Measurements from ENCODE around the gene MPZL3. TPM values are rescaled to one million over a fixed set of nuclear protein-coding genes. Genes with fewer than 3 reads are reported as not detected.

MPZL3 gene
- total and polyA plus RNA-seq, 4 donors, result 2.5 to 6.9 (median 3.5) TPM

DNA sequence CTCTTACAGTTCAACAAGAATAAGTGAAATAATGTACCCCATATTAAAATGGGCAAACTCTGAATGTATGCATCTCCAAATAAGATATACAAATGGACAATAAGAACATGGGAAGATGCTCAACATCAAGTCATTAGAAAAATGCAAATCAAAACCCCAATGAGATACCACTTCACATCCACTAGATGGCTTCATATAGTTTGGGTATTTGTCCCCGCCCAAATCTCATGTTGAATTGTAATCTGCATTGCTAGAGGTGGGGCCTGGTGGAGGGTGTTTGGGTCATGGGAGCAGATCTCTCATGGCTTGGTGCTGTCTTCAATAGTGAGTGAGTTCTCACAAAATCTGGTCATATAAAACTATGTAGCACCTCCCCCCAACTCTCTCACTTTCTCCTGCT, 6.2 kb upstream of the MPZL3 start:
- H3K36me3 ChIP-seq (ENCODE audit: control insufficient read depth in 4 of 4, insufficient read depth in 3 of 4, low read depth in 1 of 4, low read length in 3 of 4), result peaks cover 4 to 21% (median 10%) of the 10 kb centered on the region in 4 donors

More for the DNA sequence above, 6.2 kb upstream of the MPZL3 start:
- DNase-seq (ENCODE audit: low spot score), result no peak
- Histone ChIP-seq H3K9ac (ENCODE audit: low read depth in 1 of 2, low read length in 2 of 2) (no peak overlapping the region), H3K27me3 (ENCODE audit: control insufficient read depth in 4 of 4, insufficient read depth in 4 of 4, low read length in 3 of 4) (no peaks in the 10 kb centered on the region), H3K4me3 (ENCODE audit: low read depth in 1 of 3, low read length in 3 of 3) (no peak overlapping the region), H3K9me3 (ENCODE audit: control insufficient read depth in 4 of 4, low read length in 3 of 4) (no peaks in the 10 kb centered on the region), H3K4me1 (ENCODE audit: control insufficient read depth in 4 of 4, insufficient read depth in 4 of 4, low read length in 3 of 4) (peaks cover 5 to 11% (median 6%) of the 10 kb centered on the region in 4 donors), H3K27ac (ENCODE audit: low read depth in 1 of 2, low read length in 2 of 2) (no peak overlapping the region)
- TF ChIP-seq EGR1 (IDR thresholded peaks at IDR 0.05; ENCODE audit: low read depth in 2 of 2) (no peak), NR2F2 (IDR thresholded peaks at IDR 0.05) (no peak), YY1 (IDR thresholded peaks at IDR 0.05) (no peak), JUND (IDR thresholded peaks at IDR 0.05) (no peak), TAF1 (conservative IDR thresholded peaks at IDR 0.05) (no peak), RAD21 (IDR thresholded peaks at IDR 0.05) (peak in 1 of 2 donors; percentile 64), RXRA (IDR thresholded peaks at IDR 0.05) (no peak), FOXA2 (IDR thresholded peaks at IDR 0.05) (no peak), HNF4A (conservative IDR thresholded peaks at IDR 0.05) (no peak), REST (IDR thresholded peaks at IDR 0.05) (no peak), HNF4G (IDR thresholded peaks at IDR 0.05) (no peak), SP1 (IDR thresholded peaks at IDR 0.05) (no peak)
- TF ChIP-seq, protein P1, sequence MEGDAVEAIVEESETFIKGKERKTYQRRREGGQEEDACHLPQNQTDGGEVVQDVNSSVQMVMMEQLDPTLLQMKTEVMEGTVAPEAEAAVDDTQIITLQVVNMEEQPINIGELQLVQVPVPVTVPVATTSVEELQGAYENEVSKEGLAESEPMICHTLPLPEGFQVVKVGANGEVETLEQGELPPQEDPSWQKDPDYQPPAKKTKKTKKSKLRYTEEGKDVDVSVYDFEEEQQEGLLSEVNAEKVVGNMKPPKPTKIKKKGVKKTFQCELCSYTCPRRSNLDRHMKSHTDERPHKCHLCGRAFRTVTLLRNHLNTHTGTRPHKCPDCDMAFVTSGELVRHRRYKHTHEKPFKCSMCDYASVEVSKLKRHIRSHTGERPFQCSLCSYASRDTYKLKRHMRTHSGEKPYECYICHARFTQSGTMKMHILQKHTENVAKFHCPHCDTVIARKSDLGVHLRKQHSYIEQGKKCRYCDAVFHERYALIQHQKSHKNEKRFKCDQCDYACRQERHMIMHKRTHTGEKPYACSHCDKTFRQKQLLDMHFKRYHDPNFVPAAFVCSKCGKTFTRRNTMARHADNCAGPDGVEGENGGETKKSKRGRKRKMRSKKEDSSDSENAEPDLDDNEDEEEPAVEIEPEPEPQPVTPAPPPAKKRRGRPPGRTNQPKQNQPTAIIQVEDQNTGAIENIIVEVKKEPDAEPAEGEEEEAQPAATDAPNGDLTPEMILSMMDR (IDR thresholded peaks at IDR 0.05; ENCODE audit: low read depth, low read length, missing input control), result peak; percentile 12
- TF ChIP-seq, protein P2, sequence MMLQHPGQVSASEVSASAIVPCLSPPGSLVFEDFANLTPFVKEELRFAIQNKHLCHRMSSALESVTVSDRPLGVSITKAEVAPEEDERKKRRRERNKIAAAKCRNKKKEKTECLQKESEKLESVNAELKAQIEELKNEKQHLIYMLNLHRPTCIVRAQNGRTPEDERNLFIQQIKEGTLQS (IDR thresholded peaks at IDR 0.05), result no peak
- TF ChIP-seq, protein P3, sequence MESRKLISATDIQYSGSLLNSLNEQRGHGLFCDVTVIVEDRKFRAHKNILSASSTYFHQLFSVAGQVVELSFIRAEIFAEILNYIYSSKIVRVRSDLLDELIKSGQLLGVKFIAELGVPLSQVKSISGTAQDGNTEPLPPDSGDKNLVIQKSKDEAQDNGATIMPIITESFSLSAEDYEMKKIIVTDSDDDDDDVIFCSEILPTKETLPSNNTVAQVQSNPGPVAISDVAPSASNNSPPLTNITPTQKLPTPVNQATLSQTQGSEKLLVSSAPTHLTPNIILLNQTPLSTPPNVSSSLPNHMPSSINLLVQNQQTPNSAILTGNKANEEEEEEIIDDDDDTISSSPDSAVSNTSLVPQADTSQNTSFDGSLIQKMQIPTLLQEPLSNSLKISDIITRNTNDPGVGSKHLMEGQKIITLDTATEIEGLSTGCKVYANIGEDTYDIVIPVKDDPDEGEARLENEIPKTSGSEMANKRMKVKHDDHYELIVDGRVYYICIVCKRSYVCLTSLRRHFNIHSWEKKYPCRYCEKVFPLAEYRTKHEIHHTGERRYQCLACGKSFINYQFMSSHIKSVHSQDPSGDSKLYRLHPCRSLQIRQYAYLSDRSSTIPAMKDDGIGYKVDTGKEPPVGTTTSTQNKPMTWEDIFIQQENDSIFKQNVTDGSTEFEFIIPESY (IDR thresholded peaks at IDR 0.05), result no peak
- 0% methylated on average over 1 of the region's 1 CpG for WGBS

Measured in liver (tissue), 9 donors.